SK-N-SH (cell line): ENCODE results near the gene RHOH. TPM values are rescaled to one million over a fixed set of nuclear protein-coding genes. Genes with fewer than 3 reads are reported as not detected.
A peak's percentile ranks its signal among the peaks of the same experiment; 100 is the strongest.

Source experiments
- CTCF ChIA-PET: fragments of 300-600, 350-600 bp; formaldehyde crosslinking; extraction: SDS; loops from one replicate; lab custom pipeline; 2021; lab: Yijun Ruan, JAX
- POLR2A ChIA-PET: fragments of 350-600 bp; sonication (Branson Sonifier 250); formaldehyde crosslinking; extraction: SDS; loops from one replicate; lab custom pipeline; 2020; ENCODE audit warnings: antibody characterized with exemption, inconsistent platforms; lab: Yijun Ruan, JAX
- DNase-seq: peaks from one replicate; pipeline ENCODE4 v3.0.0; 2012
- H2AFZ ChIP-seq: fragments of 200-600 bp; sonication (generic); 2 replicates; pipeline ENCODE4 v1.8.1; 2016; ENCODE audit warnings: antibody characterized with exemption, mild to moderate bottlenecking, low read depth
- H3F3A ChIP-seq: fragments of 200-600 bp; sonication (generic); replicated peaks from 2 replicates; pipeline ENCODE3; 2016; ENCODE audit warnings: antibody characterized with exemption, mild to moderate bottlenecking; ENCODE audit not compliant: insufficient read depth
- H3K27ac ChIP-seq, 2 experiments: fragments of 200-500 bp in 1 of 2; fragments of 200-600 bp in 1 of 2; sonication (Bioruptor generic) in 1 of 2; sonication (generic), shearing (Covaris generic) in 1 of 2; 2 replicates each; pipeline versions ENCODE4 v1.5.1 to v1.6.1; 2014 to 2016; ENCODE audit warnings: low read depth in 2 of 2, inconsistent platforms in 1 of 2, low read length in 1 of 2, mild to moderate bottlenecking in 1 of 2, mixed read lengths in 1 of 2
- H3K27me3 ChIP-seq: fragments of 200-600 bp; sonication (generic), shearing (Covaris generic); 2 replicates; pipeline ENCODE4 v1.6.1; 2016; ENCODE audit warnings: mixed run types; ENCODE audit not compliant: insufficient read depth
- H3K36me3 ChIP-seq, 2 experiments: fragments of 200-500 bp in 1 of 2; fragments of 200-600 bp in 1 of 2; sonication (Bioruptor generic) in 1 of 2; sonication (generic) in 1 of 2; replicated peaks in 1 of 2; 2 replicates each; pipeline versions ENCODE3 to v1.5.1; 2014 to 2016; ENCODE audit warnings: low read length in 1 of 2, mild to moderate bottlenecking in 1 of 2; ENCODE audit not compliant: insufficient read depth in 2 of 2, control insufficient read depth in 1 of 2
- H3K4me1 ChIP-seq, 2 experiments: fragments of 200-500 bp in 1 of 2; fragments of 200-600 bp in 1 of 2; sonication (Bioruptor generic) in 1 of 2; sonication (generic), shearing (Covaris generic) in 1 of 2; 2 replicates each; pipeline versions ENCODE4 v1.5.1 to v1.6.1; 2014 to 2016; ENCODE audit warnings: low read depth in 1 of 2, low read length in 1 of 2, mixed run types in 1 of 2; ENCODE audit not compliant: insufficient read depth in 2 of 2, control insufficient read depth in 1 of 2
- H3K4me2 ChIP-seq: fragments of 200-600 bp; sonication (generic), shearing (Covaris generic); 2 replicates; pipeline ENCODE4 v1.6.1; 2017; ENCODE audit warnings: mixed run types
- H3K4me3 ChIP-seq, 2 experiments: fragments of 200-500 bp in 1 of 2; fragments of 200-600 bp in 1 of 2; sonication (Bioruptor generic) in 1 of 2; sonication (generic), shearing (Covaris generic) in 1 of 2; 2 replicates each; pipeline versions ENCODE4 v1.5.1 to v1.8.1; 2014 to 2016; ENCODE audit warnings: low read depth in 2 of 2, inconsistent platforms in 1 of 2, low read length in 1 of 2, mild to moderate bottlenecking in 1 of 2, mixed read lengths in 1 of 2, moderate library complexity in 1 of 2
- H3K79me2 ChIP-seq: fragments of 200-600 bp; sonication (generic); 2 replicates; pipeline ENCODE4 v1.8.1; 2017; ENCODE audit warnings: mild to moderate bottlenecking; ENCODE audit not compliant: insufficient read depth
- H3K9ac ChIP-seq: fragments of 200-600 bp; sonication (generic); 2 replicates; pipeline ENCODE4 v1.6.1; 2017; ENCODE audit warnings: mixed run types
- H3K9me2 ChIP-seq: fragments of 200-600 bp; sonication (generic); 2 replicates; pipeline ENCODE4 v1.6.1; 2017; ENCODE audit warnings: mixed run types
- H3K9me3 ChIP-seq: fragments of 200-600 bp; sonication (generic); 2 replicates; pipeline ENCODE4 v1.6.1; 2017; ENCODE audit warnings: mixed run types, mild to moderate bottlenecking, moderate library complexity
- H4K20me1 ChIP-seq: fragments of 200-600 bp; sonication (generic); 2 replicates; pipeline ENCODE4 v1.6.1; 2017; ENCODE audit warnings: mild to moderate bottlenecking, mixed run types; ENCODE audit not compliant: insufficient read depth
- CHD2 ChIP-seq: fragments of 150-350 bp; IDR thresholded peaks from 2 replicates; pipeline ENCODE4 v1.6.1; 2018; ENCODE audit warnings: low read length; ENCODE audit not compliant: partially characterized antibody
- CTCF ChIP-seq: fragments of 200-600 bp; sonication (generic); IDR thresholded peaks from 2 replicates; pipeline ENCODE4 v1.6.1; 2017; ENCODE audit warnings: antibody characterized with exemption, mild to moderate bottlenecking, moderate library complexity
- EZH2phosphoT487 ChIP-seq: fragments of 200-600 bp; sonication (generic); IDR thresholded peaks from 2 replicates; pipeline ENCODE4 v1.6.1; 2017; ENCODE audit warnings: low read depth, mixed run types, mild to moderate bottlenecking, antibody characterized with exemption, moderate library complexity, borderline replicate concordance
- FOXJ3 ChIP-seq: sonication (generic); formaldehyde crosslinking; IDR thresholded peaks from 2 replicates; pipeline ENCODE4 v1.5.1; 2020; ENCODE audit warnings: mild to moderate bottlenecking, missing genetic modification reagents
- FOXM1 ChIP-seq: IDR thresholded peaks from 2 replicates; pipeline ENCODE4 v1.4.0; 2012; ENCODE audit warnings: low read depth, mild to moderate bottlenecking
- GABPA ChIP-seq: IDR thresholded peaks from 2 replicates; pipeline ENCODE4 v1.4.0; 2012; ENCODE audit warnings: low read depth, mild to moderate bottlenecking
- GATA2 ChIP-seq: sonication (generic); formaldehyde crosslinking; IDR thresholded peaks from 2 replicates; pipeline ENCODE4 v1.5.0; 2020; ENCODE audit warnings: mild to moderate bottlenecking, missing genetic modification reagents
- IRF3 ChIP-seq: fragments of 150-350 bp; IDR thresholded peaks from 2 replicates; pipeline ENCODE4 v1.6.1; 2016; ENCODE audit warnings: mild to moderate bottlenecking, low read depth, low read length
- JUND ChIP-seq: IDR thresholded peaks from 2 replicates; pipeline ENCODE4 v1.4.0; 2012
- MEF2A ChIP-seq: IDR thresholded peaks from 2 replicates; pipeline ENCODE4 v1.4.0; 2012; ENCODE audit warnings: low read depth, borderline replicate concordance
- NRF1 ChIP-seq: IDR thresholded peaks from 2 replicates; pipeline ENCODE4 v1.6.1; 2012; ENCODE audit warnings: low read depth, mild to moderate bottlenecking, low read length
- POLR2AphosphoS5 ChIP-seq: IDR thresholded peaks from 2 replicates; pipeline ENCODE4 v1.6.1; 2012; ENCODE audit warnings: low read depth, low read length
- RAD21 ChIP-seq: IDR thresholded peaks from 2 replicates; pipeline ENCODE4 v1.6.1; 2012; ENCODE audit warnings: mild to moderate bottlenecking, low read length
- REST ChIP-seq: IDR thresholded peaks from 2 replicates; pipeline ENCODE4 v1.6.1; 2012; ENCODE audit warnings: mild to moderate bottlenecking, low read depth, low read length, moderate library complexity
- RFX5 ChIP-seq: IDR thresholded peaks from 2 replicates; pipeline ENCODE4 v1.6.1; 2012; ENCODE audit warnings: mild to moderate bottlenecking, improper control_type of control experiment, low read length
- RXRA ChIP-seq: IDR thresholded peaks from 2 replicates; pipeline ENCODE4 v1.4.0; 2012; ENCODE audit warnings: low read depth, mild to moderate bottlenecking, borderline replicate concordance
- TAF1 ChIP-seq: IDR thresholded peaks from 2 replicates; pipeline ENCODE4 v1.6.1; 2012; ENCODE audit warnings: low read depth, mild to moderate bottlenecking, low read length, moderate library complexity, borderline replicate concordance
- TCF12 ChIP-seq: IDR thresholded peaks from 2 replicates; pipeline ENCODE4 v1.4.0; 2012
- USF1 ChIP-seq: IDR thresholded peaks from 2 replicates; pipeline ENCODE4 v1.4.0; 2012; ENCODE audit warnings: low read depth, borderline replicate concordance
- USF2 ChIP-seq: fragments of 150-350 bp; IDR thresholded peaks from 2 replicates; pipeline ENCODE4 v1.6.1; 2017; ENCODE audit warnings: antibody characterized with exemption, low read length, low read depth, borderline replicate concordance
- YY1 ChIP-seq: IDR thresholded peaks from 2 replicates; pipeline ENCODE4 v1.4.0; 2012; ENCODE audit warnings: low read depth, mild to moderate bottlenecking
- ZBTB33 ChIP-seq: IDR thresholded peaks from 2 replicates; pipeline ENCODE4 v1.4.0; 2012; ENCODE audit warnings: low read depth, borderline replicate concordance
- WGBS: methylation state at CpG from one replicate; pipeline ENCODE4 v1.1.6; 2017; ENCODE audit warnings: low lambda C conversion rate; 5-methylcytosine and 5-hydroxymethylcytosine counted together
- polyA plus RNA-seq, 3 experiments: library from polyadenylated mRNA; depleted of rRNA; stranded (reverse); fragments of >200 nt; gene quantifications; 2 replicates each; pipeline ENCODE4 v1.2.3, GENCODE V29; 2012

Gene RHOH
- polyA plus RNA-seq, 1 of the 3 experiments (the other 2 are of a cell fraction), result not detected

- H3K27ac ChIP-seq, result peak overlapping the region; percentile 39 to 95; a peak in 3 of 4 replicates
- 34% methylated on average over 3 of the region's 3 CpGs for WGBS
- ChIA-PET CTCF (no interaction called here), POLR2A (no interaction called here)
- H3K36me3 ChIP-seq, result no peaks in the 10 kb centered on the region
- DNase-seq, result no peak
- peak overlapping the region; percentile 29; the same call in 1 of the 2 replicates for H3K9ac ChIP-seq
- H3K79me2 ChIP-seq, result no peaks in the 10 kb centered on the region
- peak overlapping the region; percentile 71 for H3K4me2 ChIP-seq
- H4K20me1 ChIP-seq, result no peaks in the 10 kb centered on the region
- H2AFZ ChIP-seq, result 0 out of 2 replicates have a peak overlapping the region, but pooled peaks have one; percentile 5
- no peak overlapping the region for H3K4me3 ChIP-seq
- no peaks in the 10 kb centered on the region for H3K9me3 ChIP-seq
- no peaks in the 10 kb centered on the region for H3K9me2 ChIP-seq
- peaks cover 5 to 22% of the 10 kb centered on the region in 2 experiments for H3K4me1 ChIP-seq
- no peaks in the 10 kb centered on the region for H3K27me3 ChIP-seq
- H3F3A ChIP-seq, result peaks cover 40% of the 10 kb centered on the region
- peak; percentile 67; the same call in 1 of the 2 replicates for TF ChIP-seq RFX5
- TF ChIP-seq JUND, result peak; percentile 91
- TF ChIP-seq FOXM1, result peak; percentile 64
- TF ChIP-seq TCF12, result peak; percentile 84
- no peak for TF ChIP-seq EZH2phosphoT487
- TF ChIP-seq GATA2 (CRISPR knock-in tag), result no peak
- no peak for TF ChIP-seq GABPA
- peak; percentile 76 for TF ChIP-seq RXRA
- no peak for TF ChIP-seq NRF1
- TF ChIP-seq REST, result no peak
- TF ChIP-seq FOXJ3 (CRISPR knock-in tag), result no peak
- TF ChIP-seq POLR2AphosphoS5, result peak; percentile 49; the same call in 1 of the 2 replicates
- TF ChIP-seq ZBTB33, result no peak
- no peak for TF ChIP-seq CHD2
- 0 out of 2 replicates have a peak, but pooled peaks have one; percentile 25 for TF ChIP-seq YY1
- no peak for TF ChIP-seq USF2
- TF ChIP-seq MEF2A, result no peak
- TF ChIP-seq IRF3, result no peak
- no peak for TF ChIP-seq RAD21
- TF ChIP-seq USF1, result no peak
- TF ChIP-seq CTCF, result no peak
- no peak for TF ChIP-seq TAF1
Observed at GRCh38 chr4:40255393-40256281, 58.8 kb downstream of the RHOH start.
